H1 (cell line): Measurements from ENCODE around the gene RUSF1. TPM values are rescaled to one million over a fixed set of nuclear protein-coding genes. Genes with fewer than 3 reads are reported as not detected.

Experiments used
- CTCF ChIA-PET: fragments of 300-600 bp; sonication (Branson Sonifier 250); formaldehyde crosslinking; loops from one replicate; lab custom pipeline; 2021; ENCODE audit not compliant: partially characterized antibody; lab: Charles Lee
- POLR2A ChIA-PET: fragments of 300-600 bp; sonication (Branson Sonifier 250); formaldehyde crosslinking; loops from one replicate; lab custom pipeline; 2021; ENCODE audit warnings: inconsistent platforms; ENCODE audit not compliant: partially characterized antibody; lab: Charles Lee
- DNase-seq, 2 experiments: peaks; one replicate each; pipeline versions ENCODE4 v3.0.0 to v3.0.0-alpha.2; 2010 to 2022; ENCODE audit warnings: low spot score in 2 of 2, low read depth in 1 of 2, mixed read lengths in 1 of 2
- FAIRE-seq: peaks from 2 replicates; lab custom pipeline; 2011; peaks lifted over from hg19 to GRCh38; lab: Jason Lieb, UNC
- H2AFZ ChIP-seq: 2 replicates; pipeline ENCODE4 v1.8.1; 2012; ENCODE audit warnings: low read length, inconsistent platforms
- H2AK5ac ChIP-seq: 2 replicates; pipeline ENCODE4 v1.6.1; 2013; ENCODE audit warnings: low read depth, low read length
- H2BK120ac ChIP-seq: replicated peaks from 2 replicates; pipeline ENCODE3; 2013; ENCODE audit warnings: low read depth, low read length, inconsistent platforms
- H2BK12ac ChIP-seq: 2 replicates; pipeline ENCODE4 v1.6.1; 2013; ENCODE audit warnings: low read depth, low read length
- H2BK15ac ChIP-seq: 2 replicates; pipeline ENCODE4 v1.6.1; 2013; ENCODE audit warnings: low read length
- H2BK20ac ChIP-seq: 2 replicates; pipeline ENCODE4 v1.6.1; 2013; ENCODE audit warnings: low read length
- H2BK5ac ChIP-seq: 2 replicates; pipeline ENCODE4 v1.6.1; 2013; ENCODE audit warnings: low read depth, low read length
- H3K14ac ChIP-seq: 2 replicates; pipeline ENCODE4 v1.6.1; 2013; ENCODE audit warnings: inconsistent platforms; ENCODE audit not compliant: insufficient read length
- H3K18ac ChIP-seq: 2 replicates; pipeline ENCODE4 v1.6.1; 2013; ENCODE audit warnings: low read length; ENCODE audit errors: extremely low read depth
- H3K23ac ChIP-seq: 2 replicates; pipeline ENCODE4 v1.6.1; 2013; ENCODE audit warnings: inconsistent platforms; ENCODE audit not compliant: insufficient read length
- H3K23me2 ChIP-seq: 2 replicates; pipeline ENCODE4 v1.6.1; 2013; ENCODE audit warnings: low read depth, low read length
- H3K27ac ChIP-seq: 2 replicates; pipeline ENCODE4 v1.6.1; 2011; ENCODE audit warnings: low read depth, low read length, inconsistent platforms
- H3K27me3 ChIP-seq, 4 experiments: replicated peaks in 1 of 4; 1 replicate in 1 of 4; 2 replicates in 3 of 4; pipeline versions ENCODE4 v1.6.1 to v1.8.1; 2011 to 2013; ENCODE audit warnings: low read length in 3 of 4, mild to moderate bottlenecking in 3 of 4, inconsistent platforms in 2 of 4, mixed read lengths in 2 of 4, moderate library complexity in 1 of 4; ENCODE audit not compliant: control insufficient read depth in 3 of 4, insufficient read depth in 3 of 4; ENCODE audit errors: extremely low read depth in 1 of 4
- H3K36me3 ChIP-seq, 4 experiments: 2 replicates each; pipeline versions ENCODE4 v1.6.1 to v1.8.1; 2011 to 2013; ENCODE audit warnings: mild to moderate bottlenecking in 4 of 4, low read length in 3 of 4, moderate library complexity in 2 of 4, control low read depth in 1 of 4, inconsistent platforms in 1 of 4; ENCODE audit not compliant: insufficient read depth in 4 of 4, control insufficient read depth in 2 of 4
- H3K4ac ChIP-seq: replicated peaks from 2 replicates; pipeline ENCODE3; 2013; ENCODE audit warnings: low read length, low read depth, mixed read lengths, inconsistent platforms; ENCODE audit not compliant: insufficient read length
- H3K4me1 ChIP-seq, 4 experiments: replicated peaks in 1 of 4; 1 replicate in 1 of 4; 2 replicates in 3 of 4; pipeline versions ENCODE4 v1.6.1 to v1.8.1; 2011 to 2013; ENCODE audit warnings: low read length in 3 of 4, inconsistent platforms in 2 of 4, mixed read lengths in 1 of 4; ENCODE audit not compliant: insufficient read depth in 4 of 4, control insufficient read depth in 3 of 4
- H3K4me2 ChIP-seq, 2 experiments: 2 replicates each; pipeline versions ENCODE4 v1.6.1 to v1.8.1; 2011 to 2013; ENCODE audit warnings: low read depth in 2 of 2, low read length in 2 of 2, control low read depth in 1 of 2, inconsistent platforms in 1 of 2, mild to moderate bottlenecking in 1 of 2; ENCODE audit not compliant: insufficient read depth in 1 of 2
- H3K4me3 ChIP-seq, 4 experiments: fragments of 200-600, 300-600 bp in 1 of 4; sonication (generic), shearing (Covaris generic), sonication (Bioruptor Twin) in 1 of 4; 2 replicates each; pipeline versions ENCODE4 v1.5.1 to v1.8.1; 2011 to 2016; ENCODE audit warnings: low read length in 4 of 4, low read depth in 3 of 4, control low read depth in 2 of 4, inconsistent platforms in 2 of 4, mild to moderate bottlenecking in 2 of 4, mixed read lengths in 1 of 4, moderate library complexity in 1 of 4; ENCODE audit not compliant: insufficient read depth in 2 of 4; ENCODE audit errors: extremely low read depth in 1 of 4
- H3K56ac ChIP-seq: replicated peaks from 2 replicates; pipeline ENCODE3; 2013; ENCODE audit warnings: low read depth, mild to moderate bottlenecking, mixed read lengths, low read length, inconsistent platforms; ENCODE audit not compliant: insufficient read length
- H3K79me1 ChIP-seq: 2 replicates; pipeline ENCODE4 v1.6.1; 2013; ENCODE audit warnings: low read depth, low read length, control low read depth
- H3K79me2 ChIP-seq, 2 experiments: 2 replicates each; pipeline versions ENCODE4 v1.6.1 to v1.8.1; 2012 to 2013; ENCODE audit warnings: low read length in 2 of 2, mild to moderate bottlenecking in 2 of 2, inconsistent platforms in 1 of 2; ENCODE audit not compliant: insufficient read depth in 2 of 2, control insufficient read depth in 1 of 2
- H3K9ac ChIP-seq, 4 experiments: replicated peaks in 1 of 4; 1 replicate in 1 of 4; 2 replicates in 3 of 4; pipeline versions ENCODE4 v1.6.1 to v1.8.1; 2011 to 2013; ENCODE audit warnings: low read depth in 3 of 4, low read length in 3 of 4, control low read depth in 2 of 4, mild to moderate bottlenecking in 2 of 4, moderate library complexity in 2 of 4, inconsistent platforms in 1 of 4; ENCODE audit errors: extremely low read depth in 1 of 4
- H3K9me3 ChIP-seq, 2 experiments: 2 replicates each; pipeline versions ENCODE4 v1.6.1 to v1.8.1; 2012 to 2013; ENCODE audit warnings: mild to moderate bottlenecking in 2 of 2, moderate library complexity in 2 of 2, control low read depth in 1 of 2, inconsistent platforms in 1 of 2, low read depth in 1 of 2, low read length in 1 of 2, mixed read lengths in 1 of 2; ENCODE audit not compliant: insufficient read depth in 2 of 2
- H4K20me1 ChIP-seq, 2 experiments: replicated peaks in 1 of 2; 2 replicates each; pipeline versions ENCODE3 to v1.8.1; 2011 to 2013; ENCODE audit warnings: inconsistent platforms in 2 of 2, low read length in 2 of 2, mild to moderate bottlenecking in 1 of 2; ENCODE audit not compliant: insufficient read depth in 2 of 2, control insufficient read depth in 1 of 2
- H4K5ac ChIP-seq: 2 replicates; pipeline ENCODE4 v1.6.1; 2013; ENCODE audit warnings: low read length, low read depth, mixed read lengths, inconsistent platforms; ENCODE audit not compliant: insufficient read length
- H4K8ac ChIP-seq: 2 replicates; pipeline ENCODE4 v1.8.0; 2013; ENCODE audit warnings: mild to moderate bottlenecking, moderate library complexity, low read length, inconsistent platforms; ENCODE audit not compliant: insufficient read depth; ENCODE audit errors: extremely low read depth
- H4K91ac ChIP-seq: replicated peaks from 2 replicates; pipeline ENCODE3; 2013; ENCODE audit warnings: low read length, mixed read lengths, inconsistent platforms; ENCODE audit not compliant: insufficient read length
- BACH1 ChIP-seq: IDR thresholded peaks from 2 replicates; pipeline ENCODE4 v1.6.1; 2012; ENCODE audit warnings: low read length, improper control_type of control experiment
- JUN ChIP-seq: IDR thresholded peaks from 2 replicates; pipeline ENCODE4 v1.6.1; 2011; ENCODE audit warnings: low read depth, mild to moderate bottlenecking, improper control_type of control experiment, low read length
- MAFK ChIP-seq: IDR thresholded peaks from 2 replicates; pipeline ENCODE4 v1.6.1; 2012; ENCODE audit warnings: low read depth, mild to moderate bottlenecking, improper control_type of control experiment, low read length
- POLR2A ChIP-seq, 2 experiments: IDR thresholded peaks; 1 replicate in 1 of 2; 2 replicates in 1 of 2; pipeline ENCODE4 v1.6.1; 2011; ENCODE audit warnings: low read depth in 2 of 2, low read length in 2 of 2, mild to moderate bottlenecking in 2 of 2; ENCODE audit errors: control extremely low read depth in 1 of 2
- POU5F1 ChIP-seq: IDR thresholded peaks from 2 replicates; pipeline ENCODE4 v1.6.1; 2011; ENCODE audit warnings: low read depth, mild to moderate bottlenecking, low read length, moderate library complexity
- RXRA ChIP-seq: IDR thresholded peaks from 2 replicates; pipeline ENCODE4 v1.6.1; 2011; ENCODE audit warnings: low read depth, mild to moderate bottlenecking, low read length, moderate library complexity; ENCODE audit not compliant: insufficient read depth
- SP1 ChIP-seq: IDR thresholded peaks from 2 replicates; pipeline ENCODE4 v1.6.1; 2011; ENCODE audit warnings: low read depth, low read length
- SRF ChIP-seq: IDR thresholded peaks from 2 replicates; pipeline ENCODE4 v1.6.1; 2011; ENCODE audit warnings: mild to moderate bottlenecking, low read depth, low read length, moderate library complexity
- YY1 ChIP-seq: IDR thresholded peaks from 2 replicates; pipeline ENCODE4 v1.6.1; 2011; ENCODE audit warnings: low read depth, mild to moderate bottlenecking, low read length
- WGBS, 2 experiments: shearing (Covaris generic) in 1 of 2; methylation state at CpG; one replicate each; pipeline versions ENCODE4 v1.1.6 to v1.1.7; 2013 to 2015; ENCODE audit warnings: low lambda C conversion rate in 2 of 2, mixed read lengths in 2 of 2, inconsistent platforms in 1 of 2, low coverage in 1 of 2, missing lambda C conversion rate in 1 of 2; ENCODE audit not compliant: insufficient replicate concordance in 2 of 2, insufficient coverage in 1 of 2, insufficient read length in 1 of 2; ENCODE audit errors: extremely low coverage in 1 of 2, missing lambda C conversion rate in 1 of 2; 5-methylcytosine and 5-hydroxymethylcytosine counted together
- polyA plus RNA-seq, 7 experiments: library from polyadenylated mRNA; depleted of rRNA in 3 of 7; stranded (reverse) in 5 of 7; unstranded in 2 of 7; fragments of >200 nt in 5 of 7; fragments of 200-250 nt in 2 of 7; gene quantifications; 1 replicate in 5 of 7; 2 replicates in 1 of 7; 4 replicates in 1 of 7; pipeline versions ENCODE4 v1.2.1 to v1.2.3, GENCODE V29; 2011 to 2013; ENCODE audit warnings: missing spikeins in 2 of 7, mixed read lengths in 2 of 7
- total RNA-seq: library from RNA; stranded (reverse); fragmentation: NEBNext Ultra II Directional; extraction: Animal tissue kit (Norgen Biotek cat#: 25700); gene quantifications from 2 replicates; pipeline ENCODE4 v1.2.1, GENCODE V29; 2021

RUSF1 gene
- total and polyA plus RNA-seq, 2 of the 8 experiments (the other 6 are each of a cell fraction or from before 2014, with no cell fraction given), result 22.5 to 33.7 TPM

- Histone ChIP-seq H3K4me3 (no peak overlapping the region), H4K5ac (no peak overlapping the region), H3K4me2 (no peak overlapping the region), H3K79me1 (no peaks in the 10 kb centered on the region), H2BK15ac (no peak overlapping the region), H2AFZ (no peak overlapping the region), H2BK20ac (no peak overlapping the region), H3K36me3 (no peaks in the 10 kb centered on the region), H3K23ac (no peak overlapping the region), H4K8ac (no peak overlapping the region), H3K9ac (no peak overlapping the region), H2BK5ac (no peak overlapping the region), H3K79me2 (no peaks in the 10 kb centered on the region), H4K91ac (no peak overlapping the region), H3K14ac (no peak overlapping the region), H3K4me1 (peaks cover 0 to 2% (median 0%) of the 10 kb centered on the region in 4 experiments; a peak in 2 of 7 replicates), H2AK5ac (no peak overlapping the region), H3K56ac (no peak overlapping the region), H2BK120ac (no peak overlapping the region), H3K9me3 (no peaks in the 10 kb centered on the region), H3K4ac (no peak overlapping the region), H2BK12ac (no peak overlapping the region), H4K20me1 (no peaks in the 10 kb centered on the region), H3K18ac (no peak overlapping the region), H3K27me3 (peaks cover 0 to 2% (median 0%) of the 10 kb centered on the region in 4 experiments; a peak in 1 of 7 replicates), H3K23me2 (no peaks in the 10 kb centered on the region), H3K27ac (no peak overlapping the region)
- WGBS, 2 experiments, result 89% methylated on average over 3 of the region's 3 CpGs; no CpG with 5 or more reads in 1 of the 2 experiments
- POLR2A ChIA-PET, result interaction anchor here (1.5 kb wide), 1 partner anchor 26 kb away, joined by 4 read pairs; no protein-coding TSS in a partner anchor
- CTCF ChIA-PET, result no interaction called here
- DNase-seq (no peak), FAIRE-seq (no peak)
- TF ChIP-seq RXRA, result no peak
- TF ChIP-seq SP1, result no peak
- TF ChIP-seq MAFK, result no peak
- no peak for TF ChIP-seq BACH1
- TF ChIP-seq SRF, result no peak
- TF ChIP-seq JUN, result no peak
- TF ChIP-seq POU5F1, result no peak
- TF ChIP-seq YY1, result no peak
- TF ChIP-seq POLR2A (IDR thresholded peaks at IDR 0.05; ENCODE audit: control extremely low read depth in 1 of 2, low read depth in 2 of 2, low read length in 2 of 2), result no peak
Observed at GRCh38 chr16:31521368-31521767, 13.2 kb upstream of the RUSF1 start.
